HG03520 (cell line): ENCODE measurements around the gene SLAMF9.
"Not testable (repeated sequence)": the region's sequence is repeated elsewhere in the genome, so short reads cannot be mapped to it uniquely, and the experiment has no call there.

Source experiments
- ATAC-seq: cut with Tn5 transposase; IDR thresholded peaks from one replicate; pipeline ENCODE4 v1.9.1; 2021; ENCODE audit warnings: mild to moderate bottlenecking, moderate library complexity; ENCODE audit not compliant: unreplicated experiment

Gene SLAMF9

GRCh38 chr1:159921700-159922504 lies 32.1 kb downstream of the SLAMF9 start:
- ATAC-seq, result no peak

- ATAC-seq, result peak; percentile 19
Measured at GRCh38 chr1:159921251-159921650, 32.8 kb downstream of the SLAMF9 start.

- no peak for ATAC-seq
Measured at GRCh38 chr1:159920651-159921050, 33.4 kb downstream of the SLAMF9 start.

- ATAC-seq, result no peak
Measured at GRCh38 chr1:159920202-159920601, 33.8 kb downstream of the SLAMF9 start.

GRCh38 chr1:159919236-159919865 lies 34.7 kb downstream of the SLAMF9 start:
- no peak for ATAC-seq

GRCh38 chr1:159918352-159919200 lies 35.5 kb downstream of the SLAMF9 start:
- ATAC-seq, result no peak

GRCh38 chr1:159917533-159918351 lies 36.3 kb downstream of the SLAMF9 start:
- ATAC-seq, result no peak

GRCh38 chr1:159916242-159917051 lies 37.6 kb downstream of the SLAMF9 start:
- ATAC-seq, result no peak

GRCh38 chr1:159915571-159916241 lies 38.3 kb downstream of the SLAMF9 start:
- no peak for ATAC-seq

GRCh38 chr1:159914252-159915018 lies 39.6 kb downstream of the SLAMF9 start:
- ATAC-seq, result no peak

GRCh38 chr1:159913451-159914192 lies 40.4 kb downstream of the SLAMF9 start:
- no peak for ATAC-seq

- ATAC-seq, result no peak
Measured at GRCh38 chr1:159911326-159912070, 42.5 kb downstream of the SLAMF9 start.

- ATAC-seq, result no peak
Measured at GRCh38 chr1:159908031-159908940, 45.8 kb downstream of the SLAMF9 start.

- no peak for ATAC-seq
Measured at GRCh38 chr1:159906960-159907359, 47.1 kb downstream of the SLAMF9 start.

GRCh38 chr1:159904036-159904435 lies 50.0 kb downstream of the SLAMF9 start:
- not testable (repeated sequence) for ATAC-seq

GRCh38 chr1:159902541-159902940 lies 51.5 kb downstream of the SLAMF9 start:
- no peak for ATAC-seq
